Stimulated activated effector memory CD8-positive, alpha-beta T cell treated with anti-CD3 and anti-CD28 coated beads, Interleukin-12 subunit alpha, Interleukin-12 subunit beta, amount 100 ng/mL, for 72 hours (primary cell): ENCODE measurements around the gene PRDM16.
A peak's percentile ranks its signal among the peaks of the same experiment; 100 is the strongest.

ENCODE experiments used
- ATAC-seq: fragments of 150-1000 bp; cut with Tn5 transposase; 2 replicates; pipeline ENCODE4 v1.10.0; 2021
- DNase-seq, 2 donors: peaks; one replicate each; pipeline ENCODE4 v3.0.0; 2021 to 2022; ENCODE audit warnings: low spot score in 2 of 2
- H3K27ac Mint-ChIP-seq: one replicate; pipeline ENCODE4 v1.8.0; 2022; ENCODE audit warnings: mild to moderate bottlenecking, mixed read lengths
- H3K36me3 Mint-ChIP-seq: one replicate; pipeline ENCODE4 v1.8.0; 2022; ENCODE audit warnings: mild to moderate bottlenecking, mixed read lengths
- H3K4me1 Mint-ChIP-seq: one replicate; pipeline ENCODE4 v1.8.0; 2022; ENCODE audit warnings: mixed read lengths
- H3K4me3 Mint-ChIP-seq: one replicate; pipeline ENCODE4 v1.8.0; 2022; ENCODE audit warnings: mild to moderate bottlenecking, mixed read lengths
- H3K9me3 Mint-ChIP-seq: one replicate; pipeline ENCODE4 v1.8.0; 2022; ENCODE audit warnings: mixed read lengths

Gene PRDM16

DNA sequence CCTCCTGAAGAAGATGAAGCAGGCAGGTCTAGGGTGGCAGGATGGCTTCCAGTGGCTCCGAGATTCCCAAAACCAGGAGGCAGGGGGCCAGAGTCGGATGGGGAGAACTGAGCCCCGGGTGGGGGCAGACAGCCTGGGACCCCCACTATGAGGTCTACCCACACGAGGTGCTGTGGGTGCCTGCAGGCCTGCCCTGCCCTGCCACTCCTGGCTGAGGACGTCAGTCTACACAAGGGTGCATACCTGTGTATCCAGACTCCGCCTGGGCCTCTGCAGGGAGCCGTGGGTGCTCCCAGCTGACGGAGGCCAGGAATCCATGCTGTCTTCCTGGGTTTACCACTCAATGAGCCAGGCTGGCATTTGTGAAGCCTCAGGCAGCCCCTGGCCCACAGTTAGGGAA is 80.3 kb downstream of the PRDM16 start:
- no peak overlapping the region for H3K27ac Mint-ChIP-seq
- no peaks in the 10 kb centered on the region for H3K36me3 Mint-ChIP-seq
- DNase-seq (no peak), ATAC-seq (no peak)
- H3K4me3 Mint-ChIP-seq, result no peak overlapping the region
- H3K4me1 Mint-ChIP-seq, result peaks cover 9% of the 10 kb centered on the region
- no peaks in the 10 kb centered on the region for H3K9me3 Mint-ChIP-seq

DNA sequence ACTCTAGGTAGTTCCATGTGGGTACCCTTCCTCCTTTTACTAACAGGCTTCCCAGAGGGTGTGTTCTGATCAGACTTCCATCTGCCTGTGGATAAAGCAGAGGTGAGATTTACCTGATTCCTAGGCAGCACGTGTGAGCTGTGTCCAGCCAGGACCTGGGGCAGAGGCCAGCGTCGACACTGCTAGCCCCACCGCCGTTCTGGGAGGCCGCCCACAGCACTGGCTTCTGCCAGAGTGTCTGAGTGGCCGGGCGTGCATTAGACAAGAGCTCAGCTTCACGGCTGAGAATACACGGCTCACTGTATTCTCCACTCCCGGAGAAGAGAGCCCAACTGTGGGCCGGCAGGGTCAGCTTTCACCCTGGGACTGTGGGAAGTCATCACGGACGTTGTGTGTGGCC is 82.5 kb downstream of the PRDM16 start:
- no peaks in the 10 kb centered on the region for H3K36me3 Mint-ChIP-seq
- no peak overlapping the region for H3K27ac Mint-ChIP-seq
- DNase-seq (no peak), ATAC-seq (no peak)
- H3K4me3 Mint-ChIP-seq, result no peak overlapping the region
- H3K4me1 Mint-ChIP-seq, result peaks cover 6% of the 10 kb centered on the region
- H3K9me3 Mint-ChIP-seq, result no peaks in the 10 kb centered on the region

DNA sequence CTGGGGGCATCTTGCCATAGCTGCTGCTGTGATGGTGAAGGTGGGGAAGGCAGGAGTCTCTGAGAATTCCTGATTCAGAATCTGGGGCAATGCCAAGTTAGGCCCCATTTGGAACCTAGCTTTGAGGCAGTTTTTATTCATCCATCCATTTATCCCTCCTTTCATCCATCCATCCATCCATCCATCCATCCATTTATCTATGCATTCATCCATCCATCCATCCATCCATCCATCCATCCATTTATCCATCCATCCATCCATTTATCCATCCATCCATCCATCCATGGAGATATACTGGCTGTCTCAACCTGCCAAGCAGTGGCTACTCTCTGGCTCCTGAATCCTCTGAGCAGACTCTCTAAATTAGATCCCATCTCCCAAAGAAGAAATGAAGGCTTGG is 83.1 kb downstream of the PRDM16 start:
- no peaks in the 10 kb centered on the region for H3K4me1 Mint-ChIP-seq
- DNase-seq, result no peak
- H3K4me3 Mint-ChIP-seq, result no peak overlapping the region
- no peaks in the 10 kb centered on the region for H3K9me3 Mint-ChIP-seq
- no peak for ATAC-seq
- H3K27ac Mint-ChIP-seq, result no peak overlapping the region
- H3K36me3 Mint-ChIP-seq, result no peaks in the 10 kb centered on the region

DNA sequence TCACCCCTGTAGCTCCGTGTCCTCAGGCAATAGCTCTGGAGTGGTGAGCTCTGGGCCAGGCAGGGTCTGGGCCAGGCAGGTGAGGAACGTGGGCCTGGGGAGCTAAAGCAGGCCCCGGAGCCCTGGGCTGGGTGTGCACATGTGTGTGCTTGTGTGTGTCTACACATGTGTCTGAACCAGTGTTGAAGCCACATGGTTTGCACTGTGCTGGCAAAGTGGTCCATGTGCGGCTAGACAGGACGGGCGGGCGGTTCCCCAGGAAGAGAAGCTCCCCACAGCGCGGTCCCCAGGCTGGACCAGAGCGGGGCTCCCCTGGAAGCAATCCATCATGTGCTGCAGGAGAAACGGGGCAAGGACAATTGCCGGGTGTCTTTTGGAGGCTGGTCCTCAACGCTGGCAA is 84.2 kb downstream of the PRDM16 start:
- Mint-ChIP-seq H3K4me3 (no peak overlapping the region), H3K9me3 (no peaks in the 10 kb centered on the region)
- no peak for DNase-seq

DNA sequence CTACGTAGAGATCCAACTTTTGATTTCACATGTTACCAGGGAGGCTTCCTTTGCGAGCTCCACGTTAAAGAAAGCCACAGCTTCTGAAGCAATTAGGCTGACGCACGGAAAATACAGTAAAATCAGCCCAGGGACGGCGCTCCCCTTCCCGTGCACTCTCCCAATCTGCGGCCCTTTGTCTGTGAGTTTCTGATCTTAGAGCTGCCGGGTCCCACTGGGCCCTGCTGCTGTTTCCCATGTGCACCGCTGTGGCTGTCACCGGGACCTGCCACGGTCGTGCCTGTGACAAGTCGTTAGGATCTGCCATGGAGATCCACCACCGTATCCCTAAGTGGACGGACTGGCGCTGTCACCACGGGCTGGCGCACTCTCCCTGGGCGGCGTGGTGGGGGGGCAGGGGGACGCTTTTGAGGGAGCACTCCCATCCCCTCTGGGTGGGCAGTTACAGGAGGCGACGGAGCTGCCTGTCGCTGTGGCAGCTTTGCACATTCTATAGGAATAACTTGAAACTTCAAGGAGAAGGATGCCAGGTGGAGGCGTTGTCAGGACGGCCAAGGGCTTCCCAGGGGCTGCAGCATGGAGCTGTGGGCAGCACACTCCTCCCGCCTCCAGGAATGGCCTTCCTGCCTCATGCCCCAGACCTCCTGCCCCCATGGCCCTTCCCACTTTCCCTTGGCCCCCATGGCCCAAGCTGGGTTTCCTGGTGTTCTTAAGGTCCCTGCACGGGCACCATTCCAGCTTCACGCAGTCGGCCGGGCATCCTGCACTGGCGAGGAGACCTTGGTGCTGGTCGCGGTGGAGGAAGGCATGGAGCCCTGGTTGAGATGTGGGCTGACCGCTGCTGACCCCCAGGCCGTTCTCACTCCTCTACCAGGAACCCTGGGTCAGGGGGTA is 85.1 kb downstream of the PRDM16 start:
- DNase-seq (no peak), ATAC-seq (no peak)
- Mint-ChIP-seq H3K4me3 (no peak overlapping the region), H3K4me1 (no peaks in the 10 kb centered on the region), H3K9me3 (no peaks in the 10 kb centered on the region), H3K36me3 (no peaks in the 10 kb centered on the region), H3K27ac (no peak overlapping the region)

More for the DNA sequence above, 84.2 kb downstream of the PRDM16 start:
- Mint-ChIP-seq H3K36me3 (no peaks in the 10 kb centered on the region), H3K4me1 (no peaks in the 10 kb centered on the region), H3K27ac (no peak overlapping the region)
- ATAC-seq, result no peak

DNA sequence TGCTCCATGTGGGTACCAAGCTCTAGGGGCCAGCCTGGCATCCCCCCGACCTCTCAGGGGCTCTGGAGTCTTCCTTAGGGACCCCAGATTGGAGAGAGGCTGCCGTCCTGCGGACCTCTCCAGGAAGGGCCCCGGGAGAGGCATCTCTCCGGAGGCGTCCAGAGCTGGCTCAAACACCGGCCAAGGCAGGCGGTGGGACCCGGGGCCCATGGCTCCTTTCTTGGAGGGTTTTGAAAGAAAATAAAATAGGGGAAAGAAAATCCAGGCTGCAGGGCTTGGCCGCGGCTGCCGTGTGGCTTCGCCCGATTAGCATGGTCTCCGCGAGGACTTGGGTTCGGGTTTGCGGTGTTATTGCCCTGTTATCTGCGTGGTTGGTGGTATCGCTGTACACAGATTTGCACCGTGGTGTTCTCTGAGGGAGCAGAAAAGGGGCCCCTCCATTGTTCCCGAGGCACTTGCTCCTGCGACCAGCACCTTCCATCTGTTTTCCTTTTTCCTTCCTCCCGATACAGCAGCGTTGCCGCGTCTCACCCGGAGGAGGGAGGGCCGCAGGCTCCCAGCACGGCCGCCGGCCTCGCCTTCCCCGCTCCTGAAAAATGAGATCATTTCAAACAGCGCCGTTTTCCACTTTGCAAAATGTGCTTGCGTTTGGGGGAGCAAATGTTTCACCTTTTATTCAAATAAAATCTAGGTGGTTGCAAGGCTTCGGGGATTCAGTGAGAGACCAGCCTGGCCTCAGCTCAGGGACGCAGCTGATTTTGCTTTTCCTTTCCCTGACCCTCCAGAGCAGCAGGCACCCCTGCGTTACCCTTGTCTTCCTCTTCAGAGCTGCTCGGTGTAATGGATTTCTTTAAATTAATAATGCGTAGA is 86.3 kb downstream of the PRDM16 start:
- no peak overlapping the region for H3K4me3 Mint-ChIP-seq

DNA sequence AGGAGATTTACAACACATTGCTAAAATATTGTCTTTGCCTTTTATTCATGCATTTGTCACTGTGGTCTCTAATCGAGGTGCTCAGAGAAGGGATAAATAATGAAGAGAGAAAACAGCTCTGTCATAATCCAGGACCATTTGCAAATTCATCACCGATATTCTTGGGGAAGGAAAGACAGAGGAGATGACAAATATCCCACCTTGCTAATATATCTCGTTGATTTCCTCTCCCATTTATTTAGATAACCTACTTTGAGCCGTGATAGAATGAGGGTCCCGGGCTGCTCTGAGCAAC is 86.9 kb downstream of the PRDM16 start:
- ATAC-seq, result no peak
- DNase-seq, result no peak
- Mint-ChIP-seq H3K4me1 (no peaks in the 10 kb centered on the region), H3K36me3 (no peaks in the 10 kb centered on the region), H3K4me3 (no peak overlapping the region), H3K27ac (no peak overlapping the region), H3K9me3 (no peaks in the 10 kb centered on the region)

More for the DNA sequence above, 86.3 kb downstream of the PRDM16 start:
- DNase-seq (no peak), ATAC-seq (no peak)
- no peak overlapping the region for H3K27ac Mint-ChIP-seq
- H3K9me3 Mint-ChIP-seq, result no peaks in the 10 kb centered on the region
- H3K4me1 Mint-ChIP-seq, result no peaks in the 10 kb centered on the region
- no peaks in the 10 kb centered on the region for H3K36me3 Mint-ChIP-seq

DNA sequence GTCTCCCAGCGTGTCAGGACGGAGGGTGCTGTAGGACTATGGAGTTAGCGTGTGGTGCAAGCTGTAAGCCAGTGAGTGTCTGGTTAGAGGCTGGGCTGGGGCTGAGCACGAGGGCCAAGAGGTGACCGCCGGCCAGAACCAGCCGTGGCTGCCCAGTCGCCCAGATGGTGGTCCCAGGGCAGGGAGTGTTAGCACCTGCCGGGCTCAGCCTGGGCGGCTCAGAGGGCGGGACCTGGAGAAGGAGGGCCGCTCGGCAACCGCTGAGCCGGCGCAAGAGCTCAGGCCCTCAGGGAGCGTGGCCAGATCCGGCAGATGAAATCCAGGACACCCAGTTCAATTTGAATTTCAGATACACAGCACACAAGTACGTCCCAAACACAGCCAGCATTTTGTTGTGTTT is 87.9 kb downstream of the PRDM16 start:
- Mint-ChIP-seq H3K4me3 (no peak overlapping the region), H3K27ac (no peak overlapping the region), H3K36me3 (no peaks in the 10 kb centered on the region), H3K9me3 (no peaks in the 10 kb centered on the region), H3K4me1 (no peaks in the 10 kb centered on the region)
- ATAC-seq (no peak), DNase-seq (no peak)

DNA sequence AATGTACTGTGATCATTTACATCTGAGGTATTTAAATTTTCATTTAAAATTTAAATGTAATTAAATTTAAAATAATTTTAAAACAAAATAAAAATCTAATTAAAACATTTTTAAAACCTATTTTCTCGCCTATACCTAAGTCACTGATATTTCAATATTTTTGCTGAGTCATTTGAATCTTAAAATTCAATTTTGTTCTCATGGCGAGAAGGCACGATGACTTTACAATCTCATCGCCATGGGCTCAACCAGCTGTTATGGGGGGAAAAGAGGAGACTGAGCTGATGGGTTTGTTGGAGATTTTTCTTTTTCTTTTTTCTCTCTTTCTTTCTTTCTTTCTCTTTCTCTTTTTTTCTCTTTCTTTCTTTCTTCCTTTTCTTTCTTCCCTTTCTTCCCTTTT is 89.3 kb downstream of the PRDM16 start:
- no peak overlapping the region for H3K4me3 Mint-ChIP-seq
- ATAC-seq, result no peak
- H3K9me3 Mint-ChIP-seq, result no peaks in the 10 kb centered on the region
- no peaks in the 10 kb centered on the region for H3K36me3 Mint-ChIP-seq
- DNase-seq, result no peak
- H3K27ac Mint-ChIP-seq, result no peak overlapping the region
- no peaks in the 10 kb centered on the region for H3K4me1 Mint-ChIP-seq

DNA sequence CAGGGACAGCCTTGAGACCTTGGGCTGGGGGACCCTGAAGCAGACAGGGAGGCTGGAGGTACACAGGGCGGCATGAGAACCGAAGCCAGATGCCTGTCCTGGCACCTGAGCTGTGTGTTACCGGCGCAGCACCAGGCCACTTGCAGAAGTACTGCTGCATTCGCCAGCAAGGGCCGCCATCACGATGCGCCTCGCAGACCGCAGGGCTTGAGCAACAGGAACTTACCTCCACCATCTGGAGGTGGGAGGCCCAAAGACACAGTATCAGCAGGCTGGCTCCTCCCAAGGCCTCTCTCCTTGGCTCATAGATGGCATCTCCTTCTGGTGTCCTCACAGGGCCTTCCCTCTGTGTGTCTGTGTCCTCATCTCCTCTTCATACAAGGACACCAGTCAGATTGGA is 90.1 kb downstream of the PRDM16 start:
- H3K4me1 Mint-ChIP-seq, result no peaks in the 10 kb centered on the region
- no peaks in the 10 kb centered on the region for H3K36me3 Mint-ChIP-seq
- DNase-seq, result no peak
- no peaks in the 10 kb centered on the region for H3K9me3 Mint-ChIP-seq
- no peak overlapping the region for H3K27ac Mint-ChIP-seq
- H3K4me3 Mint-ChIP-seq, result no peak overlapping the region
- no peak for ATAC-seq

DNA sequence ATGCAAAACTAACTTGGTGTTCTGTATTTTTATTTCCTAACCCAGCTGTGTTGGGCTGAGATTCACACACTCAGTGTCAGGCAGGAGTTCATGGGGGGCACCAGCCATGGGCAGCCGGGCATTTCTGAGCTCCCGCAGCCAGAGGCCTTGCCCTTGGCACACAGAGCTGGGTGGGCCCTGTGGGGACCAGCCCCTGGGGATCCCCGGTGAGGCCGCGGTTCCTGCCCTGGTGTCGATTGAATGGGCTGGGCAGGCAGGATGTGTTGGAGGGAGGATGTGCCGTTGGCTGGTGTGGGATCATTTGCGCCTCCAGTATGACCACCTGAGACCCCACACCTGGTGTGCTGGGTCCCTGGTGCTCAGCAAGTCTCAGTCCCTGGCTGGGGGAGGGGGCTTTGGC is 91.0 kb downstream of the PRDM16 start:
- Mint-ChIP-seq H3K9me3 (no peaks in the 10 kb centered on the region), H3K27ac (no peak overlapping the region), H3K4me1 (no peaks in the 10 kb centered on the region), H3K4me3 (no peak overlapping the region), H3K36me3 (no peaks in the 10 kb centered on the region)
- DNase-seq (no peak), ATAC-seq (no peak)

DNA sequence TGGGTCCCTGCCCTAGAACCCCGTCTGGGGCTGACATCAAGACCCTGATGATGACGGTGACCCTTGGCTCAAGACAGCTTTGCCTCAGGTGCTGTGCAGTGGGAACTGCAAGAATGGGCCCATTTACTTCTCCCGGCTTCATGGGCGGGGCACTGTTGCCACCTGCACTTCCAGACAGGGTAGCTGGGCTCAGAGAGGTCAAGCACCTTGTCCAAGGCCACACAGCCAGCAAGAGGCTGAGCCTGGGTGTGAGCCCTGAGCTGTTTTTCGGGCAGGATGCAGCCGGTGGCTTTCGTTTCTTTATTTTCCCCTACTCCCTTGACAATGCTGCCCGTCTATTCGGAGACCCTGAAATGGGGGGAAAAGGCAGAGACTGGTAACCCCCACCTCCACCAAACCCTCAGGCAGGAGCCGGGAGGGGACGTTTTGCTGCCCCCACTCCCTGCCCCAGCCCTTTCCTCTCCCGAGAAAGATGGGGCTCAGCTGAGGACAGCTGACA is 91.7 kb downstream of the PRDM16 start:
- no peak overlapping the region for H3K27ac Mint-ChIP-seq
- no peaks in the 10 kb centered on the region for H3K36me3 Mint-ChIP-seq
- no peaks in the 10 kb centered on the region for H3K9me3 Mint-ChIP-seq
- H3K4me1 Mint-ChIP-seq, result no peaks in the 10 kb centered on the region
- DNase-seq (no peak), ATAC-seq (peak; percentile 17)
- peak overlapping the region; percentile 30 for H3K4me3 Mint-ChIP-seq

DNA sequence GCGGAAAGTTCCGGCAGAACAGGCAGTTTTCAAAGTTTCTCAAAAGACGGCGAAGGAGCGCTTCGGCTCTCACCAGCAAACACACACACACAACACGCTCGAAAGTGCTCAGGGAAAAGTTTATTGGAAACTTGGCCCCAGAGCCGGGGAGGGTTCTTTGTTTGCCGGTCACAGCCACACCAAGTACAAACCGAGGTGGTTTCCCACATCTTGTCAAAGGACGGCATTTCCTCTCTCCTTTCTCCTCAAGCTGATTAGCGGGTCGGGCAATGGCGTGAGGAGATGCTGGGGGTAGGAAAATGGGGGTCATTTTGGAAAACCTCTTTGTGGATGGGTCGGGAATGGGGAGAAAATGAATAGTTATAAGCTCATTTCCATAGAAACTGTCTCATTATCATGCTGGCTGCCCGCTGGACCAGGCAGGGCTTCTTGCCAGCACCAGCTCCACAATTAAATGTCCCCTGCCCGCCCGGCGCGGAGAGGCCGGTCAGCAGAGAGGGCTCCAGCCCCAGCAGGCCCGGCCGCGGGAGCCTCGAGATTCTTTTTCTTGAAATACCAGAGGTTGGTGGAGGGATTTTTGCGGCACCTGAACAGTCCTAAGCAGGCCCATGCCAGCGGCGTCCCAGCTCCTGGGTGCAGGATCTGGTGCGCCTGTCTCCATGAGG is 92.3 kb downstream of the PRDM16 start:
- Mint-ChIP-seq H3K27ac (no peak overlapping the region), H3K36me3 (no peaks in the 10 kb centered on the region), H3K9me3 (no peaks in the 10 kb centered on the region), H3K4me1 (no peaks in the 10 kb centered on the region), H3K4me3 (peak overlapping the region; percentile 30)
- DNase-seq, result no peak
- ATAC-seq, result peak; percentile 4

DNA sequence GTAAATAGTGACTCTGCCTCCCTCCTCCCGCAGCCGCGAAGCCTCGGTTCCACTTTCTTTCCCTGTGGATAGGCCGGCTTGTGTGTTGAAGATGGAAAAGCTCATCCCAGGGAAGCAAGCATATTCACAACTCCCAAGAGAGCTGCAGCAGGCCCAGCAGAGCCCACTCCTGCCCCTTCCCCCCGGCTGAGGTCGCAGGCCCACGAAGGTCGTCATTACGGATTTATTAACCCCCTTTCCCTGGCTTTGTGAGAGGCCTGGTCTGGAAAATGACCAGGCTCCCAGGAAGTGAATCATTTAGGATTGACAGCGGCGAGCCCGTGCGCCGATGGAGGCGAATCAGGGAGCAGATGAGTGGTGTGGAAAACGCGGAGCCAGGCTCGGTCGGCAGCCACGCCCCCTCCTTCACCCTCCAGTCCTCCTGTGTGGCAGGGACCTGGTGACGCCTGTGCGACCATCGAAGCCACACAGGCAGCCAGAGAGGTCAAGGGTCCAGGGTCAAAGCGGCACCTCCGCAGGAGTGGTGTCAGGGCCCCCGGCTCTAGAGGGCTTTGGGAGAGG is 93.4 kb downstream of the PRDM16 start:
- DNase-seq, result no peak
- H3K4me1 Mint-ChIP-seq, result no peaks in the 10 kb centered on the region
- no peaks in the 10 kb centered on the region for H3K36me3 Mint-ChIP-seq
- H3K4me3 Mint-ChIP-seq, result no peak overlapping the region
- H3K27ac Mint-ChIP-seq, result no peak overlapping the region
- no peak for ATAC-seq
- H3K9me3 Mint-ChIP-seq, result no peaks in the 10 kb centered on the region

DNA sequence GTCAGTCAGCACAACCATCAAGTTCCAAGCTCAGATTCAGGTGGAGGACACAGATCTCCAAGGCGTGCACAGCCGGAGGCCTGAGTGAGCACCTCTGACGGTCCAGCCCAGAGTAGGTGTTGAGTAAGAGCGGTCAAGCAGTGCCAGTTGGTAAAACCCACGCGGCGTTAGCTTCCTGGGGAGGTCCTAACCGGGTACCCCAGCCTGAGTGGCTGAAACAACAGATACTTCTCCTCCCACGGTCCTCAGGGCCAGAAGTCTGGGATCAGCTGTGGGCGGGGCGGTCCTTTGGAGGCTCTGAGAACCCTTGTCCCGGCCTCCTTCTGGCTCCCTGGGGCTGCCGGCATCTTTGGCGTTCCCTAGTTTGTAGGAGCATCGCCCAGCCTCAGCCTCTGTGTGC is 94.4 kb downstream of the PRDM16 start:
- no peaks in the 10 kb centered on the region for H3K4me1 Mint-ChIP-seq
- no peak overlapping the region for H3K27ac Mint-ChIP-seq
- H3K9me3 Mint-ChIP-seq, result no peaks in the 10 kb centered on the region
- ATAC-seq, result no peak
- no peak overlapping the region for H3K4me3 Mint-ChIP-seq
- DNase-seq, result no peak
- no peaks in the 10 kb centered on the region for H3K36me3 Mint-ChIP-seq
